ENCODE results near the gene PUM2. TPM values are rescaled to one million over a fixed set of nuclear protein-coding genes. Genes with fewer than 3 reads are reported as not detected.
"Not testable (repeated sequence)": the region's sequence is repeated elsewhere in the genome, so short reads cannot be mapped to it uniquely, and the experiment has no call there.

Gene PUM2
- total and polyA plus RNA-seq, 7 donors: 30.0 to 87.2 (median 73.4) TPM

DNA sequence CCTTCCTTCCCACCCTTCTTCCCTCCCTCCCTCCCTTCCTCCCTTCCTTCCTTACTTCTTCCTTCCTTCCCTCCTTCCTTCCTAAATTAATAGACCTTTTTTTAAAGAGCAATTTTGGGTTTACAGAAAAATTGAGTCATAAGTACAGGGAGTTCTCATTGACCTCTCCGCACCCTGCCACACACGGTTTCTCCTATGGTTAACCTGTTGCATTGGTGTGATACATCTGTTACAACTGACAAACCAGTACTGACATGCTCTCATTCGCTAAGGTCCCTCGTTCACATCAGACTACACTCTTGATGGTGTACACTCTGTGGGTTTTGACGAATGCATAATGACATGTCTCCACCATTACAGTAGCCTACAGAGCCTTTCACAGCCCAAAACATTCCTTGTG, 114.1 kb downstream of the PUM2 start:
- WGBS, 2 donors: 84 to 89% methylated on average over 5 of the region's 5 CpGs
- peaks cover 0 to 3% (median 0%) of the 10 kb centered on the region in 4 donors for H3K9me3 ChIP-seq
- intact Hi-C loops (cut with DNase I): no loop called here

GRCh38 chr2:20235655-20236305, 114.9 kb downstream of the PUM2 start:
- peaks cover 0 to 3% (median 0%) of the 10 kb centered on the region in 4 donors for H3K9me3 ChIP-seq
- H3K4me3 ChIP-seq: no peak overlapping the region
- DNase-seq: no peak
- no peaks in the 10 kb centered on the region for H3K27me3 ChIP-seq
- intact Hi-C loops (cut with DNase I): no loop called here
- H3K36me3 ChIP-seq: no peaks in the 10 kb centered on the region
- 53 to 81% methylated on average over 10 of the region's 10 CpGs for WGBS, 2 donors
- H3K4me1 ChIP-seq: no peaks in the 10 kb centered on the region
- TF ChIP-seq EP300 (IDR thresholded peaks at IDR 0.05) (no peak), POLR2A (IDR thresholded peaks at IDR 0.05) (no peak), CTCF (IDR thresholded peaks at IDR 0.05) (no peak), POLR2AphosphoS5 (IDR thresholded peaks at IDR 0.05) (no peak)
- H3K27ac ChIP-seq: no peak overlapping the region

More for the DNA sequence above, 114.1 kb downstream of the PUM2 start:
- H3K27me3 ChIP-seq: no peaks in the 10 kb centered on the region
- H3K4me1 ChIP-seq: no peaks in the 10 kb centered on the region
- no peak overlapping the region for H3K4me3 ChIP-seq
- H3K36me3 ChIP-seq: no peaks in the 10 kb centered on the region
- no peak overlapping the region for H3K27ac ChIP-seq
- no peak for DNase-seq
- TF ChIP-seq POLR2A (IDR thresholded peaks at IDR 0.05) (no peak), EP300 (IDR thresholded peaks at IDR 0.05) (no peak)

DNA sequence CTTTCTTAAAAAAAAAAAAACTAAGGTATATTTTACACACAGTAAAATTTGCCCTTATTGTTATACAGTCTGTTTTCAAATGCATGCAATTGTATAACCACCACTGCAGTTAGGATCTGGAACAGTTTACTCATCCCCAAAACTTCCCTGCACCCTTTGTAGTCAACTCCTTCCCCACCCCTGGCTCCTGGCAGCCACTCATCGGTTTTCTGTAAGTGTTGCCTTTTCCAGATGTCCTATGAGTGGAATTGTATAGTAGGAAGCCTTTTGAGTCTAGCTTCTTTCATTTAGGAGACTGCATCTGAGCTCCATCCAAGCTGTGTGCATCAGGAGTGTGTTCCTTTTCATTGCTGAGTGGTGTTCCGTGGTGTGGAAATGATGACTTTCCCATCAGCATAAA, 116.0 kb downstream of the PUM2 start:
- WGBS, 2 donors: 71 to 78% methylated on average over 2 of the region's 2 CpGs

GRCh38 chr2:20232837-20233207, 117.8 kb downstream of the PUM2 start:
- TF ChIP-seq CTCF (IDR thresholded peaks at IDR 0.05): no peak
- TF ChIP-seq POLR2AphosphoS5 (IDR thresholded peaks at IDR 0.05): no peak
- no peak for TF ChIP-seq EP300 (IDR thresholded peaks at IDR 0.05)
- TF ChIP-seq POLR2A (IDR thresholded peaks at IDR 0.05): no peak
- no peaks in the 10 kb centered on the region for H3K4me1 ChIP-seq
- no peak overlapping the region for H3K27ac ChIP-seq
- no peaks in the 10 kb centered on the region for H3K27me3 ChIP-seq
- 86 to 91% methylated on average over 5 of the region's 5 CpGs for WGBS, 2 donors
- peaks cover 0 to 1% (median 0%) of the 10 kb centered on the region in 4 donors for H3K9me3 ChIP-seq
- intact Hi-C loops (cut with DNase I): no loop called here
- H3K4me3 ChIP-seq: no peak overlapping the region
- no peaks in the 10 kb centered on the region for H3K36me3 ChIP-seq
- no peak for DNase-seq

More for the DNA sequence above, 116.0 kb downstream of the PUM2 start:
- H3K4me1 ChIP-seq; H3K4me3 ChIP-seq; intact Hi-C loops (cut with DNase I); H3K36me3 ChIP-seq; H3K27ac ChIP-seq; DNase-seq; H3K9me3 ChIP-seq; H3K27me3 ChIP-seq: not testable (repeated sequence)

DNA sequence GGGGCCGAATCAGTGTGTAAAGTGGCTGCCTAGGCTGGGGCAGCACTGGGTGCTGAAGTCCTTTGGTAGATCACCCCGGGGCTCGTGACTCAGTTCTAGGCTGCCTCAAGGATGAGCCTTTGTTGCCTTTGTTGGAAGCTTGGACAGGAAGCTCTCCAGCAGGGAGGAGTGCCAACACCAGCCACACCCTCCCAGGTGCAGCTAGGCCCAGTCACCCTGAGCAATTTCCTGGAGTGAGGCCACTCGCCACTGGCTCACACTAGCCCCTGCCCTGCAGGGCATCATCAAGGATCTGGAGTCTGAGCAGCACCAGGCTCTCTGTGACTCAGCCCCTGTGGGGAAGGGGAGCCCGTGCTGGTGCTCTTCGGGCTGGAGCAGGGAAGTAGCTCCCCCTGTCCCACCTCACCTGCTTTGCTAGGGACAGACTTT, 119.0 kb downstream of the PUM2 start:
- H3K27ac ChIP-seq: no peak overlapping the region
- 15 to 65% methylated on average over 6 of the region's 6 CpGs for WGBS, 2 donors
- H3K9me3 ChIP-seq: no peaks in the 10 kb centered on the region
- no peaks in the 10 kb centered on the region for H3K36me3 ChIP-seq
- no peak for TF ChIP-seq POLR2A (IDR thresholded peaks at IDR 0.05)
- TF ChIP-seq EP300 (IDR thresholded peaks at IDR 0.05): no peak
- no peak for TF ChIP-seq CTCF (IDR thresholded peaks at IDR 0.05)
- no peak for TF ChIP-seq POLR2AphosphoS5 (IDR thresholded peaks at IDR 0.05)
- H3K4me1 ChIP-seq: no peaks in the 10 kb centered on the region
- no peak overlapping the region for H3K4me3 ChIP-seq
- DNase-seq: no peak
- H3K27me3 ChIP-seq: no peaks in the 10 kb centered on the region
- intact Hi-C loops (cut with DNase I): no loop called here

GRCh38 chr2:20231159-20231558, 119.5 kb downstream of the PUM2 start:
- Histone ChIP-seq H3K9me3 (no peaks in the 10 kb centered on the region), H3K27ac (no peak overlapping the region), H3K27me3 (no peaks in the 10 kb centered on the region), H3K4me3 (no peak overlapping the region), H3K4me1 (no peaks in the 10 kb centered on the region), H3K36me3 (no peaks in the 10 kb centered on the region)
- 60 to 86% methylated on average over 6 of the region's 6 CpGs for WGBS, 2 donors
- no peak for DNase-seq
- TF ChIP-seq EP300 (IDR thresholded peaks at IDR 0.05) (no peak), POLR2AphosphoS5 (IDR thresholded peaks at IDR 0.05) (no peak), CTCF (IDR thresholded peaks at IDR 0.05) (no peak), POLR2A (IDR thresholded peaks at IDR 0.05) (no peak)
- intact Hi-C loops (cut with DNase I): no loop called here

Data from sigmoid colon (tissue), 7 donors.